GM10248 (cell line): ENCODE data around the gene METRN.
A peak's percentile ranks its signal among the peaks of the same experiment; 100 is the strongest.
"Not testable (repeated sequence)": the region's sequence is repeated elsewhere in the genome, so short reads cannot be mapped to it uniquely, and the experiment has no call there.

Experiments used
- CTCF ChIA-PET: fragments of 300-600 bp; sonication (Branson Sonifier 250); formaldehyde crosslinking; extraction: SDS; loops from one replicate; lab custom pipeline; 2021; ENCODE audit warnings: antibody characterized with exemption; lab: Yijun Ruan, JAX
- POLR2A ChIA-PET: fragments of 350-650 bp; sonication (Branson Sonifier 250); formaldehyde crosslinking; extraction: SDS; loops from one replicate; lab custom pipeline; 2020; ENCODE audit warnings: antibody characterized with exemption; lab: Yijun Ruan, JAX
- DNase-seq: peaks from one replicate; pipeline ENCODE4 v3.0.0; 2012; ENCODE audit errors: extremely low spot score
- CTCF ChIP-seq: IDR thresholded peaks from 2 replicates; pipeline ENCODE4 v1.5.1; 2012; ENCODE audit warnings: mild to moderate bottlenecking, low read depth; ENCODE audit errors: extremely low read depth, missing control alignments, control extremely low read depth

Gene METRN

GRCh38 chr16:740764-741505, 26.0 kb downstream of the METRN start, which contains the start of gene CIAO3:
CIAO3 (minus strand) TSS chr16:740997; CDS start chr16:740985, 12 bp downstream.
- peak; percentile 96 for TF ChIP-seq CTCF
- ChIA-PET POLR2A (interaction anchor here (0.7 kb wide), 1 partner anchor 1413 kb away, joined by 3 read pairs; no protein-coding TSS in a partner anchor), CTCF (interaction anchor here (0.7 to 5.0 kb wide), 14 partner anchors 9 to 63 kb away, joined by 3 to 15 read pairs (median 6); partner anchors contain the start of genes CHTF18, METRN and RPUSD1)
- peak; percentile 95 for DNase-seq

DNA sequence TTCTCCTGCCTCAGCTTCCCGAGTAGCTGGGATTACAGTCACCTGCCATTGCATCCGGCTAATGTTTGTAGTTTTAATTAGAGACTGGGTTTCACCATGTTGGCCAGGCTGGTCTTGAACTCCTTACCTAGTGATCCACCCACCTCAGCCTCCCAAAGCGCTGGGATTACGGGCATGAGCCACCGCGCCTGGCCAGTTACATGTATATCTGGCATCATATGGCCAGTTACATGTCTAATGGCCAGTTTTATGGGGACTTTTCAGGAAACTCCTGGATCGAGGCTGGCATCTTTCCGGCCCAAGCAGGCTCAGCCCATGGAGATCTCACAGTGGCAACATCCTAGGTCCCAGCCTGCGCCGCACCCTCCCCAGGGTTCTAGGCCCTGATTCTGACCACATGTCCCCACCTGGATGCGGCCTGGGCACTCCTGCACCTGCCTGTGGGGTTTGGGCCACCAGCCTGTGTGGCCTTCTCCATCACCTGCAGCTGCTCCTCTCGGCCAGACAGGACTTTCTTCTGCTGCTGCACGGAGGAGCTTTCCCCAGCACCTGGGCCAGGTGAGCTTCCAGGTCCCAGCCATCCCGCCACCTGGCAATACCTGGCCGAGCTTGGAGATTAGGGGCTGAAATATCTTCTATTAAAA, 27.2 kb downstream of the METRN start:
- no peak for TF ChIP-seq CTCF
- ChIA-PET POLR2A (interaction anchor here (0.7 kb wide), 1 partner anchor 314 kb away, joined by 5 read pairs; no protein-coding TSS in a partner anchor), CTCF (interaction anchor here (0.8 to 5.0 kb wide), 5 partner anchors 12 to 43 kb away, joined by 3 to 15 read pairs (median 6); no protein-coding TSS in a partner anchor)
- no peak for DNase-seq

- CTCF ChIA-PET = interaction anchor here (1.0 to 5.0 kb wide), 5 partner anchors 13 to 42 kb away, joined by 4 to 15 read pairs (median 6); partner anchors contain the start of gene ANTKMT
- POLR2A ChIA-PET, DNase-seq: not testable (repeated sequence)
These were observed 28.0 kb downstream of the METRN start for GRCh38 chr16:742894-743293.

- POLR2A ChIA-PET = no interaction called here
- DNase-seq = no peak
- TF ChIP-seq CTCF = no peak
- CTCF ChIA-PET = interaction anchor here (1.0 to 5.0 kb wide), 4 partner anchors 24 to 41 kb away, joined by 4 to 15 read pairs (median 6); partner anchors contain the start of gene ANTKMT
These were observed 29.0 kb downstream of the METRN start for GRCh38 chr16:743794-744500.

- ChIA-PET POLR2A (no interaction called here), CTCF (interaction anchor here (1.0 to 1.4 kb wide), 3 partner anchors 10 to 357 kb away, joined by 3 to 4 read pairs (median 3); no protein-coding TSS in a partner anchor)
- TF ChIP-seq CTCF = peak; percentile 44
These were observed 30.8 kb downstream of the METRN start for GRCh38 chr16:745739-746138.

GRCh38 chr16:746637-747036, 31.7 kb downstream of the METRN start:
- no peak for DNase-seq
- ChIA-PET POLR2A (no interaction called here), CTCF (no interaction called here)
- TF ChIP-seq CTCF = no peak

More at GRCh38 chr16:745739-746138, 30.8 kb downstream of the METRN start:
- DNase-seq = peak; percentile 71
